LNCaP clone FGC (cell line): ENCODE results near the gene HSPG2.

Source experiments
- DNase-seq: peaks from one replicate; pipeline ENCODE4 v3.0.0-alpha.2; 2011; ENCODE audit warnings: low read depth
- H3K4me3 ChIP-seq: 2 replicates; pipeline ENCODE4 v1.5.1; 2011; ENCODE audit warnings: mild to moderate bottlenecking, low read depth, low read length, control low read depth
- TF ChIP-seq, protein P1 (sequence below): IDR thresholded peaks from 2 replicates; pipeline ENCODE4 v1.5.1; 2012; ENCODE audit warnings: mild to moderate bottlenecking; ENCODE audit not compliant: control insufficient read depth, insufficient read depth; ENCODE audit errors: extremely low read depth

Gene HSPG2

DNA sequence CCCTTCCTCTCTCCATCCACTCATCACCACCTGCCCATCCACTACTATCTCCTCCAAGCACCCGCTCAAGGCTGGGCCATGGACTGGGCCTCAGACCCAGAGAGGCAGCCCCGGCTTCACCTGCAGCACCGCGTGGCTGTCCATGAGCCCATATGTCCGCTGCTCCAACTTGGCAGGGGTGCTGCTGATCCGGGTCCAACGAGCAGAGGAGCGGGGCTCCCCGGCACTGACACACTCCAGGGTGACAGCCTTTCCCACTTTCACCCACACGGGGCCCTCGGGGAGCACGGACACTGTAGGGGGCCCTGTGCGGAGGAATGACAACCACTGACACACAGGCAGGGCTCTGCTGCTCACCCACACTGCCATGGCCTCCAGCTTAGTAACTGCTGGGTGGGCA, 96.1 kb downstream of the HSPG2 start:
- DNase-seq = no peak
- no peak overlapping the region for H3K4me3 ChIP-seq
- TF ChIP-seq, protein P1, sequence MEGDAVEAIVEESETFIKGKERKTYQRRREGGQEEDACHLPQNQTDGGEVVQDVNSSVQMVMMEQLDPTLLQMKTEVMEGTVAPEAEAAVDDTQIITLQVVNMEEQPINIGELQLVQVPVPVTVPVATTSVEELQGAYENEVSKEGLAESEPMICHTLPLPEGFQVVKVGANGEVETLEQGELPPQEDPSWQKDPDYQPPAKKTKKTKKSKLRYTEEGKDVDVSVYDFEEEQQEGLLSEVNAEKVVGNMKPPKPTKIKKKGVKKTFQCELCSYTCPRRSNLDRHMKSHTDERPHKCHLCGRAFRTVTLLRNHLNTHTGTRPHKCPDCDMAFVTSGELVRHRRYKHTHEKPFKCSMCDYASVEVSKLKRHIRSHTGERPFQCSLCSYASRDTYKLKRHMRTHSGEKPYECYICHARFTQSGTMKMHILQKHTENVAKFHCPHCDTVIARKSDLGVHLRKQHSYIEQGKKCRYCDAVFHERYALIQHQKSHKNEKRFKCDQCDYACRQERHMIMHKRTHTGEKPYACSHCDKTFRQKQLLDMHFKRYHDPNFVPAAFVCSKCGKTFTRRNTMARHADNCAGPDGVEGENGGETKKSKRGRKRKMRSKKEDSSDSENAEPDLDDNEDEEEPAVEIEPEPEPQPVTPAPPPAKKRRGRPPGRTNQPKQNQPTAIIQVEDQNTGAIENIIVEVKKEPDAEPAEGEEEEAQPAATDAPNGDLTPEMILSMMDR = no peak

DNA sequence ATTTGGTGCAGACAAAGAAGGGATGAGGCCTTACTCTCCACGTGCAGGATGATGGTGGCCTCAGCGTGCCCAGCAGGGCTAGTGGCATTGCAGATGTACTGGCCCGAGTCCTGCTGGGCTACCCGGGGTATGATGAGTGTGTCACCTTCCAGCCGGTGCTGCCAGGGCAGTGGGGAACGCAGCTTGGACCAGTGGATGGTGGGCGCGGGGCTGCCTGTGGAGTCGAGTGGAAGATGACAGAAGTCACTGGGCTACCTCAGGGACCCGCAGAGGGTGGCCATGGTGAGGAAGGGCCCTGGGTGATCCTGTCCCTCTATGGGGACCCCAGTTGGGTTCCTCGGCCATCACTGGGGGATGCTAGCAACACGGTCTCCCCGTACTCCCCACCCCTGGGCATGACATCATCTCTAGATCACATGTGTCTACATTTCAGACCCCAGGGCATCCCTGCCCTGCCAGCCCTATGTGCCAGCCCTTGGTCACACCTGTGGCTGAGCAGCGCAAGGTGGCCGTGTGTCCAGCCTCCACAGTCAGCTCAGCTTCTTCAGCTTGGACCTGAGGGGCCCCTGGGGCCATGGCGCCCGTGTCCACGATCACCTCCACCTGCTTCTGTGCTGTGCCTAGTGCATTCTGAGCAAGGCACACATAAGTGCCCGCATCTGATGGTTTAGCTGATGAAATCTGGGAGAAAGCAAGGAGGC, 97.6 kb downstream of the HSPG2 start:
- H3K4me3 ChIP-seq = no peak overlapping the region
- no peak for DNase-seq
- TF ChIP-seq, protein P1 = no peak

DNA sequence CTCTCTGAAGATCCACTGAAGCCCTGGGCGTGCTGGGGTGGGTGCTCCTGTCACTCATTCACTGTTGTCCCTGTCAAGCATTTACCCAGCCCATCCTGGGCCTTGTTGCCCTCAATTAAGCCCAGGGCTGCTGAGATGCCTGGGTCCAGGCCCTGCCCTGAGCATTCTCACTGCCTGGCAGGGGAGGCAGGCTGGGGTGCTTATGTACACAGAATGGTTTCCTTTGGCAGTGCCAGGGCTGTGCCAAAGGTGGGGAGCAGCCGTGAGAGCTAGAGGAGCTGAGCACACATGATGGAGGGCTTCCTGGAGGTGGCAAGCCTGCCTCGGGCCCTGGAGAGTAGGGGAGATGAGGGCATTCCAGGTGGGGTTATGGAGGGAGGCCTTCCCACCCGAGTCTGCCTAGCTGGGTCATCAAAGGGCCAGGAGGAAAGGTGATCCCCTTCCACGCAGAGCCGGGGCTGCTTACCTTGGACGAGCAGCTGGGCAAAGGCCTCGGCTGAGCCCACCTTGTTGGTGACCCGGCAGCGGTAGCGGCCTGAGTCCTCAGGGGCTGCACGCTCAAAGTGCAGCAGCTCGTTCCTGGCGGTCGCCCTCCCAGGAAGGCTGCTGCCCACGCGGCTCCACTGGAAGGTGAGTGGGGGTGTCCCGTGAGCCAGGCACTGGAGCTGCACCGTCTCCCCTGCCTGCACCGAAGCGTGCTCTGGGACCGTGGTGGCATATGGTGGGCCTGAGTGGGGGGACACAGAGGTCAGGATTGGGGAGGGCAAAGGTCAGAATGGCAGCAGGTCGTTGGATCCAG, 98.6 kb downstream of the HSPG2 start:
- H3K4me3 ChIP-seq = no peak overlapping the region
- TF ChIP-seq, protein P1 = no peak
- no peak for DNase-seq

DNA sequence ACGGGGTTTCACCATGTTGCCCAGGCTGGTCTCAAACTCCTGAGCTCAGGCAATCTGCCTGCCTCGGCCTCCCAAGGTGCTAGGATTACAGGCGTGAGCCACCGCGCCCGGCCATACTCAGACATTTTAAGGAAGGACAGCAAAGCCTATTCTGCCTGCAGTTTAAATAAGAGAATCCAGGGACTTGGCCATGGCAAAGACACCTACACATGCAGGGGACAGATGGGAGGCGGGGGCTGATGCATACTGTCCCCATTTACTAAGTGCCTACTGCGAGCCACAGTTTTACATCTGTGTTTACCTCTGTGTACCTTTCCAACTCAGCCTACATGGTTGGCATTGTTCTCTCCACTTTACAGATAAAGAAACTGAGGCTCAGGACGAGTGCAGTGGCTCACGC, 99.6 kb downstream of the HSPG2 start:
- H3K4me3 ChIP-seq = no peak overlapping the region
- TF ChIP-seq, protein P1 = no peak
- no peak for DNase-seq

DNA sequence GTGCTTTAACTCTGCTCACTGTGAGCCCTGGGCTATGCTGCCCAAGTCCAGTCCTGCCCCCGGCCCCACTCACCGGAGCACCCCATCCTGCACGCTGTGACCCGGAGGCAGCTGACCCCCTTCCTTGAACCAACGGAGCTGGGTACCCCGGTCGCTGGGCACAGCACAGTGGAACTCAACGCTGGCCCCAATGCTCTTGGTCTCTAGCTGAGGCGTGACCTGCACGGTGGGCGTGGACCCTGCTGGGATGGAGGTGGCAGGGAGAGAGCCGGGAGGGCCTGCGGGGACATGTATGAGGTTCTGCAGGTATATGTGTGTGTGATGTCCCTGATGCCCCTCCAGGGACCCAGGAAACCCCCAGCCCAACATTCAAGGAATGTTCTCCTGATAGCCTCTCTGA, 100.4 kb downstream of the HSPG2 start:
- TF ChIP-seq, protein P1 = no peak
- no peak for DNase-seq

DNA sequence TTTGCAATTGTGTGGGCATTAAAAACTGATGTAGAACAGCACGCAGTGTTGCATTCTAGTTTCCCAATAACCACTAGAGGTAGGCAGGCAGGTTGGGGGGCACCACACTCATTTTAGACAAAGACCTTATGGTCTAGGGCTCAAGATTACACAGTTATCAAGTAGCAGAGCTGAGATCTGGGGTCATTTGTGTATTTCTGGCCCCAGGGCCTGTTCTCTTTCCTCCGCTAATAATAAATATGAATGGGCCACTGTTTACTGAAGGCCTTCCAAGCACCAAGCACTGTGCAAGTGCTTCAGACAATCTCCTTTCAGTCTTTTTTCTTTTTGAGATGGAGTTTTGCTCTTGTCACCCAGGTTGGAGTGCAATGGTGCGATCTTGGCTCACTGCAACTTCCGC, 101.1 kb downstream of the HSPG2 start:
- no peak for DNase-seq
- TF ChIP-seq, protein P1 = no peak
- H3K4me3 ChIP-seq = no peak overlapping the region

More for the DNA sequence above, 100.4 kb downstream of the HSPG2 start:
- no peak overlapping the region for H3K4me3 ChIP-seq
